Natural killer cell (primary cell): ENCODE measurements around the gene BCAS1. TPM values are rescaled to one million over a fixed set of nuclear protein-coding genes. Genes with fewer than 3 reads are reported as not detected.

ENCODE experiments used
- ATAC-seq, 3 donors: fragments of 150-1000 bp in 2 of 3; fragments of 200-7000 bp in 1 of 3; cut with Tn5 transposase; 1 replicate in 1 of 3; 2 replicates in 2 of 3; pipeline ENCODE4 v1.10.0; 2021; ENCODE audit warnings: mild to moderate bottlenecking in 2 of 3, moderate library complexity in 2 of 3
- DNase-seq, 2 donors: peaks; one replicate each; pipeline versions ENCODE4 v3.0.0 to v3.0.0-alpha.2; 2013 to 2021; ENCODE audit warnings: mixed read lengths in 1 of 2
- H3K27ac ChIP-seq: one replicate; pipeline ENCODE4 v1.5.1; 2013; ENCODE audit warnings: mild to moderate bottlenecking, low read length
- H3K27me3 ChIP-seq: one replicate; pipeline ENCODE4 v1.6.1; 2013; ENCODE audit warnings: low read length; ENCODE audit not compliant: control insufficient read depth, insufficient read depth
- H3K36me3 ChIP-seq: one replicate; pipeline ENCODE4 v1.6.1; 2013; ENCODE audit warnings: low read length; ENCODE audit not compliant: control insufficient read depth, insufficient read depth
- H3K4me1 ChIP-seq: one replicate; pipeline ENCODE4 v1.6.1; 2013; ENCODE audit warnings: low read length; ENCODE audit not compliant: control insufficient read depth, insufficient read depth
- H3K4me3 ChIP-seq: one replicate; pipeline ENCODE4 v1.5.1; 2013; ENCODE audit warnings: low read length
- H3K9me3 ChIP-seq: one replicate; pipeline ENCODE4 v1.6.1; 2013; ENCODE audit warnings: low read length; ENCODE audit not compliant: control insufficient read depth, insufficient read depth
- H3K27ac Mint-ChIP-seq, 2 donors: one replicate each; pipeline ENCODE4 v1.8.0; 2022; ENCODE audit warnings: mild to moderate bottlenecking in 2 of 2, mixed read lengths in 2 of 2, moderate library complexity in 1 of 2
- H3K27me3 Mint-ChIP-seq, 2 donors: one replicate each; pipeline ENCODE4 v1.8.0; 2022; ENCODE audit warnings: low read depth in 2 of 2, mixed read lengths in 2 of 2
- H3K36me3 Mint-ChIP-seq: one replicate; pipeline ENCODE4 v1.8.0; 2022; ENCODE audit warnings: mixed read lengths
- H3K4me1 Mint-ChIP-seq, 2 donors: one replicate each; pipeline ENCODE4 v1.8.0; 2022; ENCODE audit warnings: mixed read lengths in 2 of 2
- H3K4me3 Mint-ChIP-seq: one replicate; pipeline ENCODE4 v1.8.0; 2022; ENCODE audit warnings: mild to moderate bottlenecking, moderate library complexity, mixed read lengths
- H3K9me3 Mint-ChIP-seq, 2 donors: one replicate each; pipeline ENCODE4 v1.8.0; 2022; ENCODE audit warnings: mixed read lengths in 2 of 2
- WGBS: methylation state at CpG from one replicate; pipeline ENCODE4 v1.1.7; 2013; ENCODE audit warnings: missing lambda C conversion rate; ENCODE audit not compliant: insufficient coverage; 5-methylcytosine and 5-hydroxymethylcytosine counted together
- intact Hi-C: fragments of 100-400 bp; cut with micrococcal nuclease; formaldehyde crosslinking; loops from one replicate; pipeline ENCODE4 v1.14.2; 2022
- total RNA-seq, 4 donors: library from RNA; stranded (reverse); fragments of 120-200 nt in 1 of 4; gene quantifications; one replicate each; pipeline versions ENCODE4 v1.2.3 to v1.2.4, GENCODE V29; 2013 to 2022
- TF ChIP-seq, protein P1 (sequence below): fragments of 200-600 bp; IDR thresholded peaks from one replicate; pipeline ENCODE4 v1.8.0; 2022; ENCODE audit warnings: antibody characterized with exemption

BCAS1 gene
- total RNA-seq, 3 donors from 2014 or later (not counting 1 experiment from before 2014, with no cell fraction given): 0.31 to 1.2 (median 0.68) TPM

DNA sequence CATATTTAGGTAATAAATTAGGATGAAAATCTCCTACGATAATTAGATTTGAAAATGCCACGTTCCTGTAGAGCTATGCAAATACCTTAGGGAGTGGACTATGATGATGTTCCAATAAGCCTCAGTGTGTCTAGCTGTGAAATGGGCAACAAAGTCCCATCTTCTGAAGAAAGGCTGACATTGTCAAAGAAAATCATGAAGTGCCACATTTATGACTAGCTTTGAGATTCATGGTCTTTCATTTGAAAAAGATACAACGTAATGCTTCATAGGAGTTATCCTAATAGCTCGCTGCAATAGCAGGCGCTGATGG is 23.8 kb upstream of the BCAS1 start:
- Histone ChIP-seq H3K4me3 (no peak overlapping the region), H3K9me3 (no peaks in the 10 kb centered on the region), H3K36me3 (no peaks in the 10 kb centered on the region), H3K4me1 (no peaks in the 10 kb centered on the region), H3K27ac (no peak overlapping the region), H3K27me3 (no peaks in the 10 kb centered on the region)
- Mint-ChIP-seq H3K9me3 (no peaks in the 10 kb centered on the region), H3K36me3 (no peaks in the 10 kb centered on the region), H3K27ac (no peak overlapping the region), H3K4me3 (no peak overlapping the region), H3K4me1 (peaks cover 12 to 14% of the 10 kb centered on the region in 2 donors), H3K27me3 (no peaks in the 10 kb centered on the region)
- WGBS: 92% methylated on average over 5 of the region's 5 CpGs
- DNase-seq: no peak
- intact Hi-C loops: no loop called here
- TF ChIP-seq, protein P1, sequence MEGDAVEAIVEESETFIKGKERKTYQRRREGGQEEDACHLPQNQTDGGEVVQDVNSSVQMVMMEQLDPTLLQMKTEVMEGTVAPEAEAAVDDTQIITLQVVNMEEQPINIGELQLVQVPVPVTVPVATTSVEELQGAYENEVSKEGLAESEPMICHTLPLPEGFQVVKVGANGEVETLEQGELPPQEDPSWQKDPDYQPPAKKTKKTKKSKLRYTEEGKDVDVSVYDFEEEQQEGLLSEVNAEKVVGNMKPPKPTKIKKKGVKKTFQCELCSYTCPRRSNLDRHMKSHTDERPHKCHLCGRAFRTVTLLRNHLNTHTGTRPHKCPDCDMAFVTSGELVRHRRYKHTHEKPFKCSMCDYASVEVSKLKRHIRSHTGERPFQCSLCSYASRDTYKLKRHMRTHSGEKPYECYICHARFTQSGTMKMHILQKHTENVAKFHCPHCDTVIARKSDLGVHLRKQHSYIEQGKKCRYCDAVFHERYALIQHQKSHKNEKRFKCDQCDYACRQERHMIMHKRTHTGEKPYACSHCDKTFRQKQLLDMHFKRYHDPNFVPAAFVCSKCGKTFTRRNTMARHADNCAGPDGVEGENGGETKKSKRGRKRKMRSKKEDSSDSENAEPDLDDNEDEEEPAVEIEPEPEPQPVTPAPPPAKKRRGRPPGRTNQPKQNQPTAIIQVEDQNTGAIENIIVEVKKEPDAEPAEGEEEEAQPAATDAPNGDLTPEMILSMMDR: no peak
- ATAC-seq: no peak

DNA sequence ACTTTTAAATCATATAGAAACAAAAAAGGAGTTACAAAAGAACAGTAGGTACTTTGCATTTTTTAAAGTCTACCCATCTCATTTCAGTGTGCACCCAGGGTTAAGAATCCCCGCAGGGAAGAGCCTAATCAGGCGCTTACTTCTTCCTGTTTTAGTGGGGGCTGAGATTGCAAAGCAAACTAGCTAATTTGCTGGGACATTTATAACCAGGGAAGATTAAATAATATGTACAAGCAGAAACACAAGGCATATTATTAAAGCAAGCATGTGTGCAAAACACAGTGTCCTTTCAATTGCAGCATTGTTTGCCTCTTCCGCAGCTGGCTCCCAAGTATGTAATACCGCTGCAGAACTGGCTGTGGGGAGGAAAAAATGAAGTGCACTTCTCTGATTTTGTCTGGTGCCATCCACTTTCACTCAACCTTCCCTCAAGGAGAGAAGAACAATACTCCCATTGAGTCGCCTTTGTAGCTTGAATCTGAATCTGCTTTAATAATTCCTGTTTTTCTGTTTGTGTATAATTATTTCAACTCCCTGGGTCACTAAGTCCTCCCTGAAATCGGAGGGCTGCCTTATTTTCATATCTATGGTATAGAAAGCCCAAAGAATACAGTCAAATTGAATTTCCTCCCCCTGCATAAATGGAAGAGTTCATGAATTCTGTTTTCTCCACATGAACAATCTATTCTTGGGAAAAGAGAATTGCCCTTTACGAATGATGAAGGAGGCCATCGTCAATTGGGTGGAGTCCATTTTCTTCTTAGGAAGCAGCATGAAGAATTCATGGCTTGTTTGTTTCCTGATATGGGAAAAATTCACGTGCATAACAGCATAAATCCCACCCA is 23.3 kb upstream of the BCAS1 start:
- Mint-ChIP-seq H3K27me3 (no peaks in the 10 kb centered on the region), H3K4me3 (no peak overlapping the region), H3K27ac (no peak overlapping the region), H3K9me3 (no peaks in the 10 kb centered on the region), H3K36me3 (no peaks in the 10 kb centered on the region), H3K4me1 (peaks cover 14% of the 10 kb centered on the region in 2 donors)
- ATAC-seq (no peak), DNase-seq (no peak)
- Histone ChIP-seq H3K9me3 (no peaks in the 10 kb centered on the region), H3K4me1 (no peaks in the 10 kb centered on the region), H3K27ac (no peak overlapping the region), H3K36me3 (no peaks in the 10 kb centered on the region), H3K27me3 (no peaks in the 10 kb centered on the region), H3K4me3 (no peak overlapping the region)
- TF ChIP-seq, protein P1: no peak
- intact Hi-C loops: no loop called here
- 82% methylated on average over 3 of the region's 9 CpGs for WGBS

DNA sequence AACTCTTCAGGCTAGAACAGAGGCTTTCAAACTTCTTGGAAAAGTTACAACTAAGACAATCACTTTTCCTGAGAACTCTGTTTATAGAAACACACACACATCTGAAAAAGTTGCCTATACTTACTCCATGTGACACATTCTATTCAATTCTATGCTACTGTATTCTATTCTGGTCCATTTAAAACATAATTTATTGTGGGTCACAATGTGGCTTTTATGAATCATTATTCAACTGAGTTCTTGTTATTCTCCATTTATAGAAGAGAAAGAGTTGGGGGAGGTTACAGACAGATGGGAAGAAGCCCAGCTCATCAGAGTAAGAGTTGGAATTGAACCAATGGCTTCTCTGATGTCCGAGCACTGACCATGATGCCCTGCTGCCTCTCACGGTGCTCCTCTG is 21.6 kb upstream of the BCAS1 start:
- Histone ChIP-seq H3K9me3 (no peaks in the 10 kb centered on the region), H3K27me3 (no peaks in the 10 kb centered on the region), H3K27ac (no peak overlapping the region), H3K4me3 (no peak overlapping the region), H3K4me1 (no peaks in the 10 kb centered on the region), H3K36me3 (no peaks in the 10 kb centered on the region)
- Mint-ChIP-seq H3K4me3 (no peak overlapping the region), H3K4me1 (peaks cover 13 to 15% of the 10 kb centered on the region in 2 donors), H3K36me3 (no peaks in the 10 kb centered on the region), H3K9me3 (no peaks in the 10 kb centered on the region), H3K27me3 (no peaks in the 10 kb centered on the region), H3K27ac (no peak overlapping the region)
- DNase-seq (no peak), ATAC-seq (no peak)
- intact Hi-C loops: no loop called here
- TF ChIP-seq, protein P1: no peak
- WGBS: 96% methylated on average over 2 of the region's 2 CpGs

DNA sequence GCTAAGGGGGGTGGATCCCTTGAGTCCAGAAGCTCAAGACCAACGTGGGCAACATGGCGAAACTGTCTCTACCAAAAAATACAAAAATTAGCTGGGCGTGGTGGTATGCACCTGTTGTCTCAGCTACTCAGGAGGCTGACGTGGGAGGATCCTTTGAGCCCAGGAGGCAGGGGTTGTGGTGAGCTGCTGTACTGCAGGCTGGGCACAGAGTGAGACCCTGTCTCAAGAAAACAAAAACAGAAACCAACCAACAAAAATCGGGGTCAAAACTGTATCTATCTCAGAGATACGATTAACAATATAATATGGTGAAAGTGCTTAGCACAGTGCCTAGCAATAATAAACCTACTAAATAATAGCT is 20.7 kb upstream of the BCAS1 start:
- Histone ChIP-seq H3K4me3 (no peak overlapping the region), H3K36me3 (no peaks in the 10 kb centered on the region), H3K4me1 (no peaks in the 10 kb centered on the region), H3K27me3 (no peaks in the 10 kb centered on the region), H3K27ac (no peak overlapping the region), H3K9me3 (no peaks in the 10 kb centered on the region)
- Mint-ChIP-seq H3K4me3 (no peak overlapping the region), H3K4me1 (peaks cover 7 to 9% of the 10 kb centered on the region in 2 donors), H3K27ac (no peak overlapping the region), H3K36me3 (no peaks in the 10 kb centered on the region), H3K9me3 (no peaks in the 10 kb centered on the region), H3K27me3 (no peaks in the 10 kb centered on the region)
- DNase-seq: no peak
- 63% methylated on average over 4 of the region's 6 CpGs for WGBS
- ATAC-seq: no peak
- intact Hi-C loops: no loop called here
- TF ChIP-seq, protein P1: no peak
